GM18517 (cell line): Measurements from ENCODE around the gene DDX25.

Experiments
- ATAC-seq: cut with Tn5 transposase; IDR thresholded peaks from one replicate; pipeline ENCODE4 v1.9.1; 2021; ENCODE audit warnings: mild to moderate bottlenecking, moderate library complexity; ENCODE audit not compliant: unreplicated experiment

Gene DDX25

DNA sequence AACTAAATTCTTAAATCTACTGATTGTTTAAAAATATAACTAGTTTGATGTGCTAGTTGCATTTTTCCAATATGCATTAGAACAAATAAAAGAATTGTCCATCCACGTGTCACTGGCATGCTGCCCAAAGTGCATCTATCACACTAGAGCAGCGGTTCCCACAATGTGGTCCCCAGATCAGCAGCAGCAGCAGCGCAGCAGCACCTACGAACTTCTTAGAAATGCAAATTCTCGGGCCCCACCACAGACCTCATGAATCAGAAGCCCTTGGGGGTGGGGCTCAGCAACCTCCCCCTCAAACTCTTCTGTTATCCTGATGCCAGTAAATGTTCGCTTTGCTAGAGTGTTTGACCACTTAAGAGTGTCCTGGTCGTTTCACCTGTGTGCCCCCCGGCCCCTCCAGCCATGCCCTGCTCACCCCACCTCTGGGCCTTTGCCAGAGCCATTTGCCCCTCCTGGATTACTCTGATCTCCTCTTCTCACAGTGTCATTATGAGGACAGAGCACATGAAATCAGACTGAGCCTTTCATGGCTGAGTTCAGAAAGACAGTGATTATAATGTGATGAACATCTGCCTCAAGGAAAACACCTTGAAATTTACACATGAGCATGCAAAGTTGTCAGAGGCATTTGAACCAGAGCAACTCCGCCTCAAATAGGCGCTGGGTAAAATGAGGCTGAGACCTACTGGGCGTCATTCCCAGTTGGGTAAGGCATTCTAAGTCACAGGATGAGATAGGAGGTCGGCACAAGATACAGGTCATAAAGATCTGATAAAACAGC, 28.9 kb downstream of the DDX25 start:
- no peak for ATAC-seq

DNA sequence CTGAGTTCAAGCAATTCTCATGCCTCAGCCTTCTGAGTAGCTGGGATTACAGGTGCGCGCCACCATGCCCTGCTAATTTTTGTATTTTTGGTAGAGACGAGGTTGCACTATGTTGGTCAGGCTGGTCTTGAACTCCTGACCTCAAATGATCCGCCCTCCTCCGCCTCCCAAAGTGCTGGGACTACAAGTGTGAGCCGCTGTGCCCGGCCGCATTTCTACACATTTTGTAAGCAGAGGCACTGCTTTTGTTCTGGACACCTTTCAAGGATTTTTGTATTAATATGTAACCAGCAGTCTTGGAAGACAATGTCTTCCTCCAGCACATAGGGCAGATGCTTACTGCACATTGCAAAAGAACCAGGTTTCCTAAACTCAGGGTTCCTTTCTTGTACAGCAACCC, 30.2 kb downstream of the DDX25 start:
- ATAC-seq, result no peak

DNA sequence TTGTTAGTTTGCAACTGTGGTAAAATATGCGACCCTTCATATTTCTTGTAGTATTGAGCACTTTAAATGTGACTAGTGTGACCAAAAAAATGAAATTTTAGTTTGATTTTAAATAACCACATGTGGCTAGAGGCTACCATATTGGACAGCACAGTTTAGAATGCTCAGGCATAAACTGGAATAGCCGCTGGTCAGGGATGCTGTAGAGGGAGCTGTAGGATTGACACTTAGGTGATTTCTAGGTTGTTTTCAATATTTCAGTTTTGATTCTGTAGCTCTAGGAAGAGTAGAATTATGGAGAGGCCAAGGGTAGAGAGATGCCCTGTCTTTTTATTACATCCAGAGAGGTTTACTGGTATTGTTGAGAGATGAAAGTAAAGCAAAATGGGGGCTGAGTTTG, 30.7 kb downstream of the DDX25 start:
- no peak for ATAC-seq

DNA sequence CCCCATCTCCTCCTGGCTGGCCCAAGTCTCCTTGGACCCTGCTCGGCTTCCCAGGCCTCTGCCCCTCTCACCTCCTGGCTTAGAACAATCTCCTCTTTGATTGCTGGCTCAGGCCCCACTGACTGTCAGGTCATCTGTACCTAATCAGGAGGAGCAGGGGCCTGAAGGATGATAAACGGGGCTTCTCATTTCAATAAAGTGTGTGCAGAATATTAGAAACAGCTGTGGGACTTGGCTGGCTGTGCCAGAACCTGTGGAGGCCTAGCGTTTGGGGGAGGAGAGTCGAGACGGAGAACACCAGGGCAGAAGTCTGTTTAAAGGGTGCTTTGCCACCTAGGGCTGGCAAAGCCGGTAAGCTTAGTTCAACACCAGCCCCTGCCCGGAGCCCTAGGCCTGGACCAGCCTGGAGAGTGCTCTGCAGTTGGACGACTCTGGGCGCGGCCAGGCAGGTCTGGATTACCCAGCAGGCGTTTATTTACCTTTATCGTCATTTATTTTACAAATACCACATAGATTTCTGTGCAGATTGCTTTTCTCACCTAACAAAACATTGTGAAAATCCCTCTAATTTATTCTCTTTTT, 31.4 kb downstream of the DDX25 start:
- no peak for ATAC-seq

DNA sequence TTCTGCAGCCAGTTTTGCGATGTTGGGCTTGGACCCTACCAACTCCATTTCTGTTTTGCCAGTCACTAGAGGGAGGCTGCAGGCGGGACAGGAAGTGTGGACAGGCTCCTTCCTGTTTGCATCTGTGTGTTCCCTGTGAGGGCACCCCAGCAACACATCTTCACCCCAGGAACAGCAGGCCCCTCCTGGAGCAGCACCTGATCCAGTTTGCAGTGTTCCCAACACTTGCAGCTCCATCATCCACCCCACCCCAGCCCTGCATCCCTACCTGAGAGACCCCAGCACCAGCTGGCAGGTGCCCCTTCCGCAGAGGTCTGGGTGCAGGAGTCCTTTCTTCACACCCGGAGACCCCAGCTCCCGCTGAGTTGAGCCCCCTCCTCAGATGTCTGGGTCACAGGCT, 34.1 kb downstream of the DDX25 start:
- ATAC-seq, result no peak

DNA sequence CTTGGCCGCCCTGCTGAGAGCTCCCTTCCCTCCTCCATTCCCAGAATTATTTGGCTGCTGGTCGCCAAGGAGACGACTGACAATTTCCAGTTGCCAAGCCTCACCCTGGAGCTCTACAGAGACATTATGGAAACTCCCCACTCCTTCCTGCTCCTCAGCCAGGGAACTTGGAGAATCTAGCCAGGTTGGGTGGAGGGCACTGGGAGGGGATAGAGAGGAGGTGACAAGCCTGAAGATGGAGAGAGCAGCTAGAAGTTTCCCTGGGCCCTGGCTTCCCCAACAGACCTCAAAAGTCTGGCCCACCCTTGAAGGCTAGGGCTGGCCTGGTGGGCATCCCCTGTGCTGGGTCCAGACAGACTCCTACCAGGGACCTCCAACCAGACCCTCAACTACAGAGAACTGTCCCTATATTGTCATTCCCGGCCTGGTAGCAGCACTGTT, 34.8 kb downstream of the DDX25 start:
- no peak for ATAC-seq

DNA sequence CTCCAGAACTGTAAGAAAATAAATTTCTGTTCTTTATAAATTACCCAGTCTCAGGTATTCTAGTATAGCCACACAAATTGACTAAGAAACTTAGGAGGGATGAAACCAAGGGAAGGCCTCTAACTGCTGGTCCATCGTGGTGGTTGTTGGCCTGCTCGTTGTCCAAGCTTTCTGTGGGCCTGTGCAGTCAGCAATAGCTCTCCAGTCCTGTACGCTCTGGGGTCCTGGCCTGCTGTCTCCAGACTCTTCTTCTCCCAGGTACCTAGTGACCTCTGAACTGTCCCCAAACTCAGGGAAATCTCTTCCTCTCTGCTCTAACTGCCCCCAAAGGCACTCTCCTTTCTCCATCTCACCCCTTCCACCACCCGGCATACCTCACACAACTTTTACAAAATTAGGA, 35.8 kb downstream of the DDX25 start:
- ATAC-seq, result no peak

DNA sequence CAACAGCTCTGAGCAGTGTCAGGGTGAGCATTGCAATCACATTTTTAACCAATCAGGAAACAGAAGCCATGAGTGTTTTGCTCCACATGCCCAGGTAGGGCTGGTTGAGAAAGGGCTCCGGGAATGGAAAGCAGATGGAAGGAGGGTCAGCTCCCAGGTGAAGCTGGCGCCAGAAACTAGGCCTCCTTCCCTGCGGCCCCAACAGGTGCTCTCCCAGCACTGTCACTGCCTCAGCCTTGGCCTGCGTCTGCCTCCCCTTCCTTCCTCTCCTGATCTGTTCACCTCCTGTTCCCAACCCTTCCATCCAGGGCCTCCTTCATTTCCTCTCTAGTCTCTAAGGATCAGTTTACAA, 36.9 kb downstream of the DDX25 start:
- no peak for ATAC-seq

DNA sequence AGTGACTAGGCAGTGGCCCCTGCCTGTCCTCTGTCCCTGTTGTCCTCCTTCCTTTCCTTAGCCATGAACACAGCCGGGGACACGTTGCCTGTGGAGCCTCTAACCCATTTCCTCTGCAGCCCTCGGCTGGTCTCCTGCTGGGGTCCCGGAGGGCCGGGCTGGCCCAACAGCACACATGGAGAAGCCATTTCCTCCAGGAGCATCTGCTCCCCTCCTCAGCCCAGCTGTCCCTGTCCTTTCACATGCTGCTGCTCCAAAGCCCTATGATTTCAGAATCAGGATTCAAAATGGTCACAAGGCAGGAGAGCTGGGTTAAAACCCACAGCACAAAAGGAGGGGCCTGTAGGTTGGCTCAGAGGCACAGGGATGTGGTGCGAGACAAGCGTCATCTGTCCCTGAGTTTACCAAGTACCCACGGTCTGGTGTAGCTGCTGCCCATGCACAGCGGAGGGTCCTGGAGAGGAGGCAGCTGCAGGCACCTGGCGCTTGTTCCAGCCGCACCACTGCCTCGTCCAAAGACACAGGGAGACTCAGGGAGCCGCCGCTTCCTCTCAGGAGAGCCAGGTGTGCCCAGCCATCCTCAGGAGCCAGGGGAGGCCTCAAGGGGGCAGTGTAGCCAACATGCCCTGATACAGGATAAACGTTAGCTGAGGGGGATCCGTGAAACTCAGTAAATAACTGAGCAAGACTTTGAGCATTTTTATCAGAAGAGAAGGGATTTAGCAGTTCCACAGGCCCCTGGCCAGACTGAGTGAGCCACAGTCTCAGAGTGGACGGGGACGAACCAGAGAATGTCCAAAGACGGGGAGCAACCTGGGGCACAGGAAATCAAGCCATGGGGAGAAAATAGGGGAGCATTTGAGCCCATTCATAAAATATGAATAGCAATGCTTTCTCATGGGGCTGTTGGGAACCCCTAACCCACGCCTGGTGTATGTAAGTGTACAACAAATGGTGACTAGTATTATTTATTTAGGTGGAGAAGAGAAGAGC, 37.6 kb downstream of the DDX25 start:
- ATAC-seq, result no peak

DNA sequence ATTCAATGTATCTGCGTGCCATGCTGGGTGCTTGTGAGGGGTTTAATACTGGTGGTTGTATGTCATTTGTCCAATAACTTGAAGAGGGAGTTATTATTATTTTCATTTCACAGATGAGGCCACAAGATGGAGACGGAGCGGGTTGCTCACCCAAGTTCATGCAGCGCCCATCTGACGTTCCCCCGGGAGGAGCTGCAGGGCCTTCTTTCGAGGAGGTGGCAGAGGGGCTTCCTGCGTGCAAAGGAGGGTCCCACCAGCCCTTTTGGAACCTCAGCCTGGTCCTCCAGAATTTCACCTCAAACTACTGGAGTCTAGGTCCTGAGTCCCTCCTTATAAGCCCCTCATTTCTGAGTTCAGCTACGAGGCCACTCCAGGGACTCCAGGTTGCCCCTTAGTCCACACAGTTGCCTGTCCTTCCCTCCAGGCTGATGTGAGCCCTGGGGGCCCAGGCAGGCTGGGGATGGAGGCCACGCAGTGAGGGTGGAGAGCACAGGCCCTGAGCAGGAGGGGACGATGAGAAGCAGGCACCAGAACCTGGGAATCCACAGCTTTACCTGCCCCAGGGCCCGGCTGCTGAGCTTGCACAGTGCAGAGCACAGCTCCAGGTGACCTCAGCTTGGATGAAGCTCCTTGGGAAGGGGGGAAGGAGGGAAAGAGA, 38.6 kb downstream of the DDX25 start:
- ATAC-seq, result no peak

DNA sequence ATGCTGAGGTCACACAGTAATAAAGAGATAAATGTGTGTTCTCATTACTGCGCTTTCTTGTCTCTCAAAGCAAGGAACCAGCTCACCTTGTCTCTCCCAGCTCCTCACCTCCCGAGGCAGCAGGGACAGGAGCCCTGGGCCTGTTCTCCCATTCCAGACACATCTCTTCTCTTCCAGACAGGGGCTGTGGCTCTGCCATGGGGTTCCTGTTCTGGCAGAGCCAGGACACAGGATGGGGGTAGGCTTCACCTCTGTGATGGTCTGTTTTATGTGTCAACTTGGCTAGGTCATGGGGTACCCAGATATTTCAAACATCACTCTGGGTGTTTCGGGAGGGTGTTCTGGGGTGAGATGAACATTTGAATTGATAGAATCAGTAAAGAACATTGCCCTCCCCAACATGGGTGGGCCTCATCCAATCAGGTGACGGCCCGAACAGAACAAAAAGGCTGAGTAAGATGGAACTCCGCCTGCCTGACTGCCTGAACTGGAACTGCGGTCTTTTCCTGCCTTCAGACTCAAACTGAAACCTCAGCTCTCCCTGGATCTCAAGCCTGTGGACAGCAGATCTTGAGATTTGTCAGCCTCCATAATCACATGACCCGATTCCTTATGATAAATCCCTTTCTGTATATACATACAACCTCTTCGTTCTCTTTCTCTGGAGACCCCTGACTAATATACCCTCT, 39.5 kb downstream of the DDX25 start:
- no peak for ATAC-seq

DNA sequence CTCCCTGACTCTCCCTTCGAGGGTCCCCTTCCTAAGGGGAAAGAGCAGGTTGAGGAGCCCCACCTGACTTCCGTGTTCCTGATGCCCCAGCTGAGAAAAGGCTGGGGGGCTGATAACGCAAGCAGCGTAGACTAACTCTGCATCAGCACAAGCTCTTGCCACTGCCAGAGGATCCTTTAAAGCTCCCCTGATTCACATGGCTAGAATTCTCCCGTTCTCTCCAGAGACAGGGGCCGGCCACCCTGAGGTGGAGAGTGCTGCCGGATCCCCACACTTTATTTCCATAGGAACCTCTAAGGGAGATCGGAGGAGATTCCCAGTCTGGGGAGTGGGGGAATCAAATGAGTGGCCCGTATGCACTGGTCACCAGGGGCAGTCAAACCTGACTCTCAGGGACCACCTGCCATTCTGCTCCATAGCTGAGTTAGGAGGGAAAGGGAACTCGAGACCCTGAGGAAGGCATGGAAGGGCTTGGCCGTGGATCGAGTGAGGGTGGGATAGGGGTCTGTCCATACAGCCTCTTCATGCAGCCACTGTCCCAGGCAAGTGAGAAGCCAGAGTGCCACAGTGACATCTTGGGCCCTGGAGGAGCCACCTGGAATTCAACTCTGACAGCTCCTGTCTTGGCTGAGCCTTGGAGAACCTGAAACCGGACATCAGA, 40.2 kb downstream of the DDX25 start:
- no peak for ATAC-seq

DNA sequence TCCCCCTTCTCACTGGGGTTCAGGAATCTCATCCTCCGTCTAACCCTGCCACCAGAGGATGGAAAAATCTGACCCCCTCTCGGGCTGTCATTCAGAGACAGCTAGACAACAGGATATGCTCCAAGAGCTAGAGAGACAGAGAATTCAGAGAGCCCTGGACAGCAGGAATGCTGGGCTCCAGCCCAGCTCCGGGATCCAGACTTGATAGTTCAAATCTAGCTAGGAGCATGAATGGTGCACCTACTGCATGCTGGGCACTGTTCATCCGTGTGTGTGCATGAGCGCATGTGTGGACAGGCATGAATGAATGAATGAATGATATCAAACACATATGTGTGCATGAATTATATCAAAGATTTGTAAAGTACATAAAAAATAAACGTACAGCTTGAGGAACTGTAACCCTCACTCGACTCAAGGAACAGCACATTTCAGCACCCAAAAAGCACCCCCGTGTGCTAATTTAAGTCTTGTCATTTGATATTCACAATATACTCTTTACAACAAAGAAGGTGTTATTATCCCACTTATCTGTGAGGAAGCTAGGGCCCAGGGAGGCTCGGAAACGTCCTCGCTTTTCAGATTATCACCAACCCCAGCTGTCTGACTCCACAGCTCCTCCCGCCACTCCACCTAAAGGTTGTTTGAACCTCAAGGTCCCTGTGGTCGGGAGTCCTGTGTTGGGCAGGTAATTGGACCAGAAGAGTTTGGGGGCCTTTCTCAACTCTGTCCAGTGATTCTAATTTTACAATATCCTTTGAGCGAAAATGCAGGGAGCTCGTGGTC, 40.9 kb downstream of the DDX25 start:
- ATAC-seq, result no peak

DNA sequence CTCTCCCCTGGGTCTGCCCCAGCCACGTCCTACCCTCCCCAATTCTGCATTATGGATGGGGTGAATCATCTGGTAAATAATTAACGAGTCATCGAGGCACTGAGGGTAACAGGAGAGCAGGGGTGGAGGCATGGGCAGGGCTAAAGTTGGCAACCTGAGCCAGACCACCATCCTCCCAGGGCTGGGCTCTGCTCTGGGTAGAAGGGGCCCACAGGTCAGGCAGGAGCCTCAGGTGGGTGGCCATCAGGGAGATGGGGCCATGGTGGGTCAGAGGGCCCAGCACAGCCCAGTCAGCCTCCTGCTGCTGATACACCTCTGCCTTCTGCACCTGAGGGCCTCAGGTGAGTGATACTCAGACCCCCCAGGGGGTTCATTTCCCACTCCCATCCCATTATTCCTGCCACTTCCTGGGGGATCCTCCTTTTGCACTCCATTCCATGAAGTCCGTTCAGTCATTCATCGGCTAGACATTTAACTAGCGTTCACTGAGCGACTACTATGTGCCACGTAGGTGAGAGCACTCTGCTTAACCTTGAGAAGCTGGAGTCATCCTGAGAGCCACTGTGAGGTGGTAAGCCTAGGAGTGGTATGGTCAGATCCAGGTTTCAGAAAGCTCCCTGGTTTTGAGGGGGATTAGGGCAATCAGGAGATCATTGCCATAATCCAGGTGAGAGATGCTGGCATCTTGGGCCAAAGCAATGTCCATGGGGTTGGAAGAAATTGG, 41.7 kb downstream of the DDX25 start, which contains the start of gene VSIG10L2:
VSIG10L2 (plus strand) TSS at position 248 of the 724 bp plus-strand sequence; CDS start at position 260, 12 bp downstream.
- ATAC-seq, result no peak

DNA sequence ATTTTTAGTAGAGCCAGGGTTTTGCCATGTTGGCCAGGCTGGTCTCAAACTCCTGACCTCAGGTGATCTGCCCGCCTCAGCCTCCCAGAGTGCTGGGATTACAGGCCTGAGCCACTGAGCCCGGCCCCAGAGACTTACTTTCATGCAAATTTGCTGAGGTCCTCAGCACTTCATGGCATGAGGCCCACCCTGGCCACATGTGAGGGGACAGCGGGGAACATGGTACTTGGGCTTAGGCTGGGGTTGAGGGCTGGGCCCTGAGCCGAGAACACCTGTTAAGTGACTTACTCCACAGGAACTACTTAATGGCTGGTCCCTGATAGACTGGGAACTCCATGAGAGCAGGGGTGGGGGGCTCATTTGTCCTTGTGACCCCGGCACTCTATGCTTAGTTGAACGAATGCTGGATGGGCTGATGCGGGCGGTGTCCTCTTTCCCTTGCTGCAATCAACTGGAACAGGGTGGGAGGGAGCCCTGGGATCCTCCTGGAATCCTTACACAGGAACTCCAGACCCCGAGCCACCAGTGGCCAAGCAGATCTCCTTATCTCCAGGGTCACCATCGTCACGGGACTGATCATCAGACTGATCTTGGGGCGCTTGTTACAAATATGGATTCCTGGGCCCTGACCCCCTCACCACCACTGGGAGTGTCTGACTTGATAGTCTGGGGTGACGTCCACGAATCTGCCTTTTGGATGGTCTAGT, 42.6 kb downstream of the DDX25 start:
- ATAC-seq, result no peak

DNA sequence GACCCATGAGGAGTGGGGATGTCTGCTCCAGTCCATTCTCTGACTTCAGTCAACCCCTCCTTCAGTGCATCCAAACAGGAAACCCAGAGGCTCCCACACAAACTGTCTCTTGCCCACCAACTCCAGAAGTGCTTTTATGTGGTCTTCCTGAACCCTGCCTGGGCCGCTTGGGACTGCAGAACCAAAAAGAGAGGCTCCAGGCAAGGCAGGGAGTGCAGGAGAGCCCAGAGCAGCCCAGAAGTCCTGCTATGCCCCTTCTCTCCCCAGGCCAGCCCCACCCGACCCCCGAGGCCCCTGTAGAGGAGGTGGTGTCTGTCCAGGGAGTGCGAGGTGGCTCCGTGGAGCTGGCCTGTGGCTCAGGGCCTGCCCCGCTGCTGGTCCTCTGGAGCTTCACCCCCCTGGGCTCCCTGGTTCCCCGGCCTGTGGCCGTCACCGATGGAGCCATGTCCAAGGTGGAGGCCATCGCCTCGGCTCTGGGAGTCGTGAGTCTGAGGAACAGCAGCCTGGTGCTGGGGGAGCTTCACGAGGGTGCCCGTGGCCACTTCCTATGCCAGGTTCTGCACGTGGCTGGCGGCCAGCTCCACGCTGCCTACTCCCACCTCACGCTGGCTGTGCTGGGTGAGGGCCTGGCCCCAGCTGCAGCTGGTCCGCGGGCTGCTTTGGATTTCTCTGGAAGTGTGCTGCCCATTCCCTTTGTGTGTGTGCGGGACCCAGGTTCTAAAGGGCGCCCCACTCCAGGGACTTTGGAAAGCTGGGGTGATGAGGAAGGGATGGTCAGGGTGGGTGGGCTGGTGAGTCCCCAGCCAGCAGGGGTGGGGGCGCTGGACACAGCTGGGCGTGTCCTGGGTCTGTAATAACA, 43.3 kb downstream of the DDX25 start:
- ATAC-seq, result no peak
